Measurements from ENCODE around the gene PIGH.
A peak's percentile ranks its signal among the peaks of the same experiment; 100 is the strongest.
"Not testable (repeated sequence)": the region's sequence is repeated elsewhere in the genome, so short reads cannot be mapped to it uniquely, and the experiment has no call there.

The PIGH gene

GRCh38 chr14:67599698-67600561 lies at the start of gene PIGH:
Gene PIGH (minus strand): TSS chr14:67600268. CDS start chr14:67600203, 65 bp downstream.
- peak within 1 kb of the TSS; percentile 89 for H3K4me3 ChIP-seq (ENCODE audit: low read depth, low read length)
- peak; percentile 37 for DNase-seq (ENCODE audit: low read depth)

DNA sequence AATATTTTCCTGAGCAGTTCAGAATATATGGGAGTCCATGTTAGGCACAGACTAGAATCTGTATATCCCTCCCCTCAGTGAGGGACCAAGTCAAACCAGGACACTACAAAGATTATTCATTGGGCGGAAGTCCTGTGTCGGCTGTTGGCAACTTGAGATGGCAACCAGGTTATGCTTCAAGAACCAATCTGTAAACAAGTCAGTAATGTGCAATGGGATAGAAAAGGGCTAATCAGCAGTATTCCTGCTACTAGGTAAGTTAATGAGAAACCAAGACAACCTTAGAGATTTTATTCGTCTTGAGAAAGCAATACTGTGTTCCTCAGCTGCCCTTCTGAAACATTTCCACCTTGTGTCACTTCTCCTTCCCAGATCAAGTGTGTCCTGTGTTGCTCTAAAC lies 46.1 kb upstream of the PIGH start:
- H3K4me3 ChIP-seq (ENCODE audit: low read depth, low read length) = no peak overlapping the region
- DNase-seq (ENCODE audit: low read depth) = no peak

DNA sequence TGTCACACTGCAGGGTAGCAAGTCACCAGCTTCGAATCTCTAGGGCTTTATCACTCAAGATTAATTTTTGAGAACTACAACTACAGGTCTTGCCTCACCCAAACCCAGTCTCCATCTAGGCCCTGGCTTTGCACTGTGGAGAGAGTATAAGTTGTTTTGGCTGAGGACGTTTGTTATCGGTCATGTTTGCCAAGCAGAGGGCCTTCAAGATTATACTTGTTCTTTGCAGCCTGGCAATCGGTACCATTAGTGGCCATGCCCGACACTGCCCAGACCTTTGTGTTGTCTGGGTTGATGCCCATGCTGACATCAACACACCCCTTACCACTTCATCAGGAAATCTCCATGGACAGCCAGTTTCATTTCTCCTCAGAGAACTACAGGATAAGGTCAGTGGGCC lies 45.3 kb upstream of the PIGH start:
- H3K4me3 ChIP-seq (ENCODE audit: low read depth, low read length) = no peak overlapping the region
- no peak for DNase-seq (ENCODE audit: low read depth)

DNA sequence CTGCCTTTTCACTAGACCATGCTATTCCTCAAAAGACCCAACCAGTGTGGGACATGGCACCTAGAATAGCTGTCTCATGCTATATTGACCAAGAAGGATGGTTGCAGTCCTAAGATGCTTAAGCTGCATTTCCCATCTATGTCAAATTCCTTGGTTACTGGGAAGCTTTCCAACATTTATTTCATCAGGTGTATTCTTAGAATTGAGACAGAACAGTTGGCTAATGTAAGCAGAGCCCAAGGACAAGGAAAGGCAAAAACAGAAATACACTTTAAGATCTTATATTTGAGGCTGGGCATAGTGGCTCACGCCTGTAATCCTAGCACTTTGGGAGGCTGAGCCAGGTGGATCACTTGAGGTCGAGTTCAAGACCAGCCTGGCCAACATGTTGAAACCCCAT lies 44.4 kb upstream of the PIGH start:
- DNase-seq (ENCODE audit: low read depth) = no peak
- no peak overlapping the region for H3K4me3 ChIP-seq (ENCODE audit: low read depth, low read length)

GRCh38 chr14:67643713-67644112 lies 43.6 kb upstream of the PIGH start:
- no peak overlapping the region for H3K4me3 ChIP-seq (ENCODE audit: low read depth, low read length)
- no peak for DNase-seq (ENCODE audit: low read depth)

- H3K4me3 ChIP-seq (ENCODE audit: low read depth, low read length) = no peak overlapping the region
- DNase-seq (ENCODE audit: low read depth) = no peak
These were observed 42.1 kb upstream of the PIGH start for GRCh38 chr14:67641902-67642749.

DNA sequence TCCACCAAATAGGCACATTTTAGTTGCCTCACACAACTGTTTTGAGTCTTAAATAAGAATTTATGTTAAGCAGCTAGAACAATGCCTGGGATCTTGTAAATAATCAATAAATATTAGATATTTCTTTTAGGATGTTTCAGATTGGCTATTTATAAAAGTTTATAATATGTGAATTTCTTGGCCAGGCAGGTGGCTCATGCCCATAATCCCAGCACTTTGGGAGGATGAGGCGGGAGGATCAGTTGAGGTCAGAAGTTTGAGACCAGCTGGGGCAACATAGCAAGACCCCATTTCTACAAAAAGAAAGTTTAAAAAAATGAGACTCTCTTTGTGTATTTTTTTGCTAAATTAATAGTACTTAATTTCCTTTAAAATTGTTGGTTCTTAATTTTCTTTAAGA lies 41.4 kb upstream of the PIGH start:
- H3K4me3 ChIP-seq (ENCODE audit: low read depth, low read length) = no peak overlapping the region
- DNase-seq (ENCODE audit: low read depth) = no peak

DNA sequence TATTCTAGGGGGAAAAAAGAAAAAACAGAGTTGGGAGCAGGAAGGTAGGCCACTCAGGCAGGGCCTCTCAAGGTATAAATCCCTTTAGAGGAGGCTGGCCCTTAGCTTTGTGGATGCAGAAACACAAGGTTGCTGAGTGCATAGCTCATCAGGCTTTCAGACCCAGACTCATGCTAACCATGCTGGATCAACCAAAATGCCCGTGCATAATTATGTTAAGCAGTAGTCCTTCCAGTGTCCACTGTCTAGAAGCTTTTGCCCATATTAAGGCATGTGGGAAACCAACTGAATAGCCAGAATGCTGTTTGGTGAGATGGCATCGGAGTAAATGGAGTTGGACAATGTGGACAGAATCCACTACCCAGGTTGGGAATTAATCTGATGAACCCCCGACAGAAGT lies 38.6 kb upstream of the PIGH start:
- no peak for DNase-seq (ENCODE audit: low read depth)
- no peak overlapping the region for H3K4me3 ChIP-seq (ENCODE audit: low read depth, low read length)

DNA sequence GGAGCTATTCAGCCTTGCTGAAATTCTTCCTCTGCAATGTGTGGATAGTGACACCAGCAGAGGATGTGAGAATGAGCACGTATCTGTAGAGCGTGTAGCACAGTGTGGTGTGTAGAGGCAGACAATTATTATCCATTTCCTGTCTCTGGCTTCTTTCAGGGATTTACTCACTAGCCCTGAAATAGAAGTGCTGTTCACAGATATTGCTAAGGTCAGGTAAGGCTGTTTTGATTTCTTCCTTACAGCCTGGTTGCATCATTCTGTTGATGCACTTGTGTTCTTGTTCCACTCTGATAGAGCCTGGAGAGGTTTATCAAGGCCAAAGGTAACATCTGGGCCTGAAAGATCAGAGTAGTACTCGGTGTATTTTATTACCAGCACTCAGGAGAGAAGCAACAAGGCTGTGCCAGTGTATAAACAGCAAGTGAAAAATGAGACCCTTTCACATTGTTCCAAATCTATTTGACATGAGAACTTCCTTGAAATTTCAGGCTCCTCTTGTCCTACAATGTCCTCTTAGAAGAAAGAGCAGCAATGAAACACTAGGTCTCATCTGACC lies 36.4 kb upstream of the PIGH start:
- peak; percentile 49 for DNase-seq (ENCODE audit: low read depth)

GRCh38 chr14:67633451-67634147 lies 33.5 kb upstream of the PIGH start:
- no peak overlapping the region for H3K4me3 ChIP-seq (ENCODE audit: low read depth, low read length)
- DNase-seq (ENCODE audit: low read depth) = no peak

More for the DNA sequence above, 36.4 kb upstream of the PIGH start:
- no peak overlapping the region for H3K4me3 ChIP-seq (ENCODE audit: low read depth, low read length)

DNA sequence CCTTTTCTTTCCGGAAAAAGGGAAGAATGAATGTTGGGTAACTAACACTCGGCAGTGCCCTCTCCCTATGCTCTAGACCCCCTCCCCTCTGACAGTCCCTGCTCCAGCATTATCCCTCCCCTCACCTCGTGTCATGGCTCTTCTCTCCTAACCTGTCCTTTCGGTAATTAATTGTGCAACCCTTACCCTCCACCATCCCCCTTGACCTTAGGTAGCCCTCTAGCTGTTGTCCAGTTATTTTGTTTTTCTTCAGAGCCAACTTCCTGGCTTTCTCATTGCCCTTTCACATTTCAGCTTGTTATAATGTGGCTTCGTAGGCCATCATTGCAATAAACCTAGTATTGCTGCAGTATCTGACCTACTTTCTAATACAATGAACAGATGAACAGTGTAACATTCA lies 30.9 kb upstream of the PIGH start:
- DNase-seq (ENCODE audit: low read depth) = no peak
- H3K4me3 ChIP-seq (ENCODE audit: low read depth, low read length) = no peak overlapping the region

DNA sequence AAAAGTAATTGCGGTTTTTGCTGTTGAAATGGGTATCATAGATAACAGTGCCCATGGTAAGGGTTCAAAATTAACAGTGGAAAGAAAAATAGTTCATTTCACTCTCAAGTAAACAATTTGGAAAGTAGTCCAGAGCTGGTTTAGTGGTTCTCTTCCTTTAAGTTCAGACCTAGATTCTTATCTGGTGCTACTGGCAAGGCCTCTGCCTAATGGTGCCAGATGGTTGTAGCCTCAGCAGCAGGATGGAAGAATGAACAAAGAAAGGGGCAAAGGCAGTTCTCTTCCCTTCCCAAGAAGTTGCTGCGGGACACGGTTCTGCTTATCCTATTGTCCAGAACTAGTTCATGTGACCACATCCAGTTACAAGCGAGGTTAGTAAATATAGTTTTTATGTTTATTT lies 30.1 kb upstream of the PIGH start:
- DNase-seq (ENCODE audit: low read depth) = no peak
- no peak overlapping the region for H3K4me3 ChIP-seq (ENCODE audit: low read depth, low read length)

DNA sequence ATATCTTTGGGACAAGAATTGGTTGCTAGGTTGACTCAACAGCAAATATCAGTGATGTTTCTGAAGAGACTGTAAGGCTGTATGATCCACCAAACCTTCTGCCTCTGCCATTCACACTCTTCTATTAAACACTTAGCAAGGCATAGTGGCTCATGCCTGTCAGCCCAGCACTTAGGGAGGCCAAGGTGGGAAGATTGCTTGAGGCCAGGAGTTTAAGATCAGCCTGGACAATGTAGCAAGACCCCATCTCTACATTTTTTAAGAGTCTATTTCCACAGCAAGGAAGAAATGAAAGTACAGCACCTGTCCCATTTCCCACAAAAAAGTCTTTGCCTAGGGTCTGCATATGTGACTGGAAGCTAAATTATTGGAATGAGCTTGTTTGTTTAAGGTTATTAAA lies 27.5 kb upstream of the PIGH start:
- no peak for DNase-seq (ENCODE audit: low read depth)
- H3K4me3 ChIP-seq (ENCODE audit: low read depth, low read length) = no peak overlapping the region

DNA sequence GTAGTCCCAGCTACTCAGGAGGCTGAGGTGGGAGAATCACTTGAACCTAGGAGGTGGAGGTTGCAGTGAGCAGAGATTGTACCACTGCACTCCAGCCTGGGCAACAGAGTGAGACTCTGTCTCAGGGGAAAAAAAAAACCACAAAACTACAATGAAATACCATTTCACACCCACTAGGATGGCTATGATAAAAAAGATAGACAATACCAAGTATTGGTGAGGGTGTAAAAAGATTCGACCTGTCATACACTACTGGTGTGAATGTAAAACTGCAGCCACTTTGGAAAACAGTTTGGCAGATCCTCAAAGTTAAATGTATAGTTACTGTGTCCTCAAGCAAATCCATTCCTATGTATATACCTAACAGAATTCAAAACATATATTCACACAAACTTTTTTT lies 26.1 kb upstream of the PIGH start:
- H3K4me3 ChIP-seq (ENCODE audit: low read depth, low read length); DNase-seq (ENCODE audit: low read depth): not testable (repeated sequence)

DNA sequence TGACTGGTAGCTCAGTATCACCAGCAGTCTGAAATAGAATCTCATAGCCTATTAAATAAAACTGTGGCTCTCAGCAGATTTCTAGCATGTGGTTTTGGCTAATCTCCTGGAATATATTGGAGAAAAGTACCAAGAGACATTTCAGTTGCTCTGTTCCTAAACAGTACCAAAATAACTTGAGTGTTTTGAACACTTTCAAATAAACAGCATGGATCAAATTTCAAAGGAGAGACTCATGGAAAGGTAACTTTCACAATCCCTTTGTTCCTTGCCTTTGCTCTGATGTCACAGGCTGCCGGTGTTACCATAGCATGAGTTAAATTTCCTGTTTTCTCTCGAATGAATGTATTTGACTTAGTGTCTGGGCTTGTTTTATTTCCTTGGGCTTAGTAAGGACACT lies 23.0 kb upstream of the PIGH start:
- DNase-seq (ENCODE audit: low read depth) = no peak
- H3K4me3 ChIP-seq (ENCODE audit: low read depth, low read length) = no peak overlapping the region

DNA sequence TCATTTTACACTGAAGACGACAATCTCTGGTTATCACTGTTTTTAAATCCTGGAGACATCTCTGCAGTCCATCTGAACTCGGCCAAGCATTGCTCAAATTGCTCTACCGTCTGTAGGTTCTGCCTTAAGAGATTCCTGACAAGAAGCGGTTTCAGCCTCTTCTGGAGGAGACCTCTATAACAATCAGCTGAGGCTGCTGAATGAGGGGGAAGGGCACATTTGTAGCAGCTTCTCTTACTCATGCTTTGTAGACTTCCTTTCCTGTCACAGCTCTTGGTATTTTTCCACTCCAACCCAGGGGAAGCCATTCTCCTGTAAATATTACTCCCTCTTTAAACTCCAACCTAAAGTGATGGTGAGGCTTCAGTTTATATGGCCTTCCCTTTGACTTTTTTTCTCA lies 22.6 kb upstream of the PIGH start:
- no peak overlapping the region for H3K4me3 ChIP-seq (ENCODE audit: low read depth, low read length)
- DNase-seq (ENCODE audit: low read depth) = peak; percentile 53

DNA sequence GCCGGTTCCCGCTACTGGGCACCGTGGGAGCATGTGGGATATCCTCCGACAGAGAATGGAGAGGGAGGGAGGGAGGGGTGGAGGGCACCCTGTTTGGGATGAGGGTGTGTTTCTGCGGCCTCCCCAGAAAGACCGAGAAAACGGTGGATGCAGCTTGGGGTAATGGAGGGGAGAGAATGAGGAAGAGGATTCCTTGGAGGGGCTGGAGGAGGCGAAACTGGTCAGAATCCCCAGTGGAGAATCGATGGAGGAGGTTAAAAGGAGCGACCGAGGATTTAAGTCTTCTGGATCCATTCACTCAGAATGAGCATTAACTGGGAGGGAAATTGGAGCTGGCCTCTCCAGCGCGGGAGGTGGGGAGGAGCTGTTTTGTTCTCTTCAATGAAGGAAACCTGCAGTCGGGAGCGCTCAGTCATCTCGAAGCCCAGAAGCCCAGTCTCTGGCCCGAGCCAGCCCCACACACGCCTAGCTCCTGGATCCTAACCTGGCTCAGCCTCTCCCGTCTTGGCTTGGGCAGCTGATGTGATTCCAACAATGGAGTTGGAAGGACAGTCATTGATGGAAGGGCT lies 20.2 kb upstream of the PIGH start:
- peak overlapping the region; percentile 68 for H3K4me3 ChIP-seq (ENCODE audit: low read depth, low read length)
- no peak for DNase-seq (ENCODE audit: low read depth)

GRCh38 chr14:67619446-67620216 lies 19.6 kb upstream of the PIGH start, which contains the start of gene ARG2:
Gene ARG2 (plus strand): TSS chr14:67619920. CDS start chr14:67619978, 58 bp downstream.
- H3K4me3 ChIP-seq (ENCODE audit: low read depth, low read length) = peak within 1 kb of the TSS; percentile 68
- DNase-seq (ENCODE audit: low read depth) = peak; percentile 59

Data from skeletal muscle cell (primary cell).